GM23338 (cell line): Measurements from ENCODE around the gene MCM3AP.

Experiments used
- CREB1 ChIP-seq: fragments of 250-450 bp; sonication (Bioruptor Pico); IDR thresholded peaks from 2 replicates; pipeline ENCODE4 v1.5.0; 2020; ENCODE audit warnings: low read depth, mild to moderate bottlenecking, moderate library complexity
- CTCF ChIP-seq, 2 experiments: fragments of 200-600 bp in 1 of 2; sonication (generic) in 1 of 2; conservative IDR thresholded peaks; 2 replicates each; pipeline versions ENCODE4 v1.5.1 to v1.6.1; 2016 to 2017; ENCODE audit warnings: antibody characterized with exemption in 2 of 2, low read depth in 2 of 2, mild to moderate bottlenecking in 2 of 2, moderate library complexity in 1 of 2
- EZH2 ChIP-seq: fragments of 200-600 bp; sonication (generic); IDR thresholded peaks from one replicate; pipeline ENCODE4 v1.8.0; 2017; ENCODE audit warnings: antibody characterized with exemption, mild to moderate bottlenecking, low read depth; ENCODE audit not compliant: unreplicated experiment
- EZH2phosphoT487 ChIP-seq: fragments of 200-600 bp; sonication (generic); IDR thresholded peaks from one replicate; pipeline ENCODE4 v1.8.1; 2018; ENCODE audit warnings: antibody characterized with exemption; ENCODE audit not compliant: unreplicated experiment
- JUNB ChIP-seq: IDR thresholded peaks from one replicate; pipeline ENCODE4 v1.6.1; 2016; ENCODE audit warnings: antibody characterized with exemption; ENCODE audit not compliant: unreplicated experiment
- NANOG ChIP-seq: IDR thresholded peaks from 2 replicates; pipeline ENCODE4 v1.6.1; 2016; ENCODE audit warnings: antibody characterized with exemption, borderline replicate concordance
- POLR2AphosphoS5 ChIP-seq: IDR thresholded peaks from 2 replicates; pipeline ENCODE4 v1.6.1; 2016; ENCODE audit warnings: antibody characterized with exemption, low read depth
- STAT1 ChIP-seq: IDR thresholded peaks from one replicate; pipeline ENCODE4 v1.6.1; 2016; ENCODE audit warnings: antibody characterized with exemption; ENCODE audit not compliant: unreplicated experiment
- ZNF114 ChIP-seq: fragments of 250-450 bp; sonication (Bioruptor Pico); IDR thresholded peaks from 2 replicates; pipeline ENCODE4 v1.5.0; 2020; ENCODE audit warnings: mild to moderate bottlenecking, moderate library complexity
- ZNF331 ChIP-seq: fragments of 250-450 bp; sonication (Bioruptor Pico); IDR thresholded peaks from 2 replicates; pipeline ENCODE4 v1.5.0; 2020; ENCODE audit warnings: low read depth, mild to moderate bottlenecking, moderate library complexity
- TF ChIP-seq, protein P1 (sequence below): IDR thresholded peaks from one replicate; pipeline ENCODE4 v1.6.1; 2018; ENCODE audit warnings: antibody characterized with exemption; ENCODE audit not compliant: unreplicated experiment
- TF ChIP-seq, protein P2 (sequence below): IDR thresholded peaks from 2 replicates; pipeline ENCODE4 v1.6.1; 2016; ENCODE audit warnings: antibody characterized with exemption

- TF ChIP-seq CTCF (conservative IDR thresholded peaks at IDR 0.05; ENCODE audit: low read depth in 2 of 2) (no peak), POLR2AphosphoS5 (no peak), EZH2 (no peak), EZH2phosphoT487 (no peak), ZNF331 (CRISPR knock-in tag) (no peak), NANOG (no peak), CREB1 (CRISPR knock-in tag) (no peak), JUNB (no peak), ZNF114 (CRISPR knock-in tag) (no peak), STAT1 (no peak)
- TF ChIP-seq, protein P1, sequence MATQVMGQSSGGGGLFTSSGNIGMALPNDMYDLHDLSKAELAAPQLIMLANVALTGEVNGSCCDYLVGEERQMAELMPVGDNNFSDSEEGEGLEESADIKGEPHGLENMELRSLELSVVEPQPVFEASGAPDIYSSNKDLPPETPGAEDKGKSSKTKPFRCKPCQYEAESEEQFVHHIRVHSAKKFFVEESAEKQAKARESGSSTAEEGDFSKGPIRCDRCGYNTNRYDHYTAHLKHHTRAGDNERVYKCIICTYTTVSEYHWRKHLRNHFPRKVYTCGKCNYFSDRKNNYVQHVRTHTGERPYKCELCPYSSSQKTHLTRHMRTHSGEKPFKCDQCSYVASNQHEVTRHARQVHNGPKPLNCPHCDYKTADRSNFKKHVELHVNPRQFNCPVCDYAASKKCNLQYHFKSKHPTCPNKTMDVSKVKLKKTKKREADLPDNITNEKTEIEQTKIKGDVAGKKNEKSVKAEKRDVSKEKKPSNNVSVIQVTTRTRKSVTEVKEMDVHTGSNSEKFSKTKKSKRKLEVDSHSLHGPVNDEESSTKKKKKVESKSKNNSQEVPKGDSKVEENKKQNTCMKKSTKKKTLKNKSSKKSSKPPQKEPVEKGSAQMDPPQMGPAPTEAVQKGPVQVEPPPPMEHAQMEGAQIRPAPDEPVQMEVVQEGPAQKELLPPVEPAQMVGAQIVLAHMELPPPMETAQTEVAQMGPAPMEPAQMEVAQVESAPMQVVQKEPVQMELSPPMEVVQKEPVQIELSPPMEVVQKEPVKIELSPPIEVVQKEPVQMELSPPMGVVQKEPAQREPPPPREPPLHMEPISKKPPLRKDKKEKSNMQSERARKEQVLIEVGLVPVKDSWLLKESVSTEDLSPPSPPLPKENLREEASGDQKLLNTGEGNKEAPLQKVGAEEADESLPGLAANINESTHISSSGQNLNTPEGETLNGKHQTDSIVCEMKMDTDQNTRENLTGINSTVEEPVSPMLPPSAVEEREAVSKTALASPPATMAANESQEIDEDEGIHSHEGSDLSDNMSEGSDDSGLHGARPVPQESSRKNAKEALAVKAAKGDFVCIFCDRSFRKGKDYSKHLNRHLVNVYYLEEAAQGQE: no peak
- TF ChIP-seq, protein P2, sequence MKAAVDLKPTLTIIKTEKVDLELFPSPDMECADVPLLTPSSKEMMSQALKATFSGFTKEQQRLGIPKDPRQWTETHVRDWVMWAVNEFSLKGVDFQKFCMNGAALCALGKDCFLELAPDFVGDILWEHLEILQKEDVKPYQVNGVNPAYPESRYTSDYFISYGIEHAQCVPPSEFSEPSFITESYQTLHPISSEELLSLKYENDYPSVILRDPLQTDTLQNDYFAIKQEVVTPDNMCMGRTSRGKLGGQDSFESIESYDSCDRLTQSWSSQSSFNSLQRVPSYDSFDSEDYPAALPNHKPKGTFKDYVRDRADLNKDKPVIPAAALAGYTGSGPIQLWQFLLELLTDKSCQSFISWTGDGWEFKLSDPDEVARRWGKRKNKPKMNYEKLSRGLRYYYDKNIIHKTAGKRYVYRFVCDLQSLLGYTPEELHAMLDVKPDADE: no peak
Observed at GRCh38 chr21:46319186-46319585, 33.8 kb upstream of the MCM3AP start.
